Activated naive CD8-positive, alpha-beta T cell treated with anti-CD3 and anti-CD28 coated beads for 36 hours (primary cell): Measurements from ENCODE around the gene SCFD2. TPM values are rescaled to one million over a fixed set of nuclear protein-coding genes. Genes with fewer than 3 reads are reported as not detected.
"Not testable (repeated sequence)": the region's sequence is repeated elsewhere in the genome, so short reads cannot be mapped to it uniquely, and the experiment has no call there.

Experiments
- DNase-seq: peaks from one replicate; pipeline ENCODE4 v3.0.0; 2021
- H3K27ac Mint-ChIP-seq: one replicate; pipeline ENCODE4 v1.8.0; 2022; ENCODE audit warnings: mild to moderate bottlenecking, moderate library complexity, mixed read lengths
- H3K27me3 Mint-ChIP-seq: one replicate; pipeline ENCODE4 v1.8.0; 2022; ENCODE audit warnings: mild to moderate bottlenecking, mixed read lengths
- H3K36me3 Mint-ChIP-seq: one replicate; pipeline ENCODE4 v1.8.0; 2021; ENCODE audit warnings: mild to moderate bottlenecking, mixed read lengths
- H3K4me1 Mint-ChIP-seq: one replicate; pipeline ENCODE4 v1.8.0; 2021; ENCODE audit warnings: mixed read lengths
- H3K4me3 Mint-ChIP-seq: one replicate; pipeline ENCODE4 v1.8.0; 2022; ENCODE audit warnings: mild to moderate bottlenecking, moderate library complexity, mixed read lengths
- H3K9me3 Mint-ChIP-seq: one replicate; pipeline ENCODE4 v1.8.0; 2022; ENCODE audit warnings: mixed read lengths
- total RNA-seq, 2 experiments: library from RNA; stranded (reverse); gene quantifications; one replicate each; pipeline ENCODE4 v1.2.3, GENCODE V29; 2021

SCFD2 gene
- total RNA-seq, 2 experiments from 2014 or later, result 21.9 to 23.7 TPM

- no peak overlapping the region for H3K27ac Mint-ChIP-seq
- H3K9me3 Mint-ChIP-seq, result no peaks in the 10 kb centered on the region
- DNase-seq, result no peak
- no peaks in the 10 kb centered on the region for H3K36me3 Mint-ChIP-seq
- H3K4me1 Mint-ChIP-seq, result no peaks in the 10 kb centered on the region
- H3K27me3 Mint-ChIP-seq, result no peaks in the 10 kb centered on the region
- no peak overlapping the region for H3K4me3 Mint-ChIP-seq
Observed at GRCh38 chr4:53195815-53196661, 169.8 kb downstream of the SCFD2 start.

DNA sequence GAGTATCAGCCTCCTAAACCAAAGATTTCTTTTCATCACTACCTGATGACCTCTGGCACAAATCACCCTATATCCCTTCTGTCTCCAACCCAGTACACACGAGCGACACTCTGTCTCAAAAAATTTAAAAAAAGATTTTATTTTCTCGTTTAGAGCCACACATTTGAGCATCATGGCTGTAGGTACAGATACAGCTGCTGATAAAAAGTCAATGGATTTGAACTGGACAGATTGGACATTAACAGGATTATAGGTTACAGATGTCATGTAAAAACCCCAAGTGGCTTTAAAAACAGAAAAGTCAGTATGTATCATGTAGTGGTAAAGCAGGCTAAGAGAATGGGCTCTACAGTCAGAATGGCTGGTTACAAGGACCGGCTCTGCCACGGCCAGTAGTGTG lies 171.1 kb downstream of the SCFD2 start:
- Mint-ChIP-seq H3K27ac (no peak overlapping the region), H3K4me1 (no peaks in the 10 kb centered on the region), H3K9me3 (no peaks in the 10 kb centered on the region), H3K36me3 (no peaks in the 10 kb centered on the region), H3K4me3 (no peak overlapping the region), H3K27me3 (no peaks in the 10 kb centered on the region)
- no peak for DNase-seq

DNA sequence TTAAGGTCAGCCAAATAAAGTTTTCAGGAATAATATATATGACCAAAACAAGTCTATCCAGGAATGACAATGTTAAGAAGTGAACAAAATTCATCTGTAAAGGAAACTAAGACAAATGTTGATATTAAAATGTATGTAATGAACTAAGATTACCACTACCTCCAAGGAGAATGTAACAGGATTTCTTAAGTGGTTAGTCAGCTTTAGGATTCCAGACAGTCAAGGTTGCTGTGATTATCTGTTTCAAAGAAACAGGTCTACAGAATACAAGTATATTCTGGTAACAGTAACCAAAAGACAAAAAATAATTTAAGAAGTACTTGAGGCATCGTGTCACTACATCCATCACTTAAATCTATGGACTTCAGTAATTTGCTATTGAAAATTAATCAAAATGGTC lies 172.8 kb downstream of the SCFD2 start:
- Mint-ChIP-seq H3K27ac (no peak overlapping the region), H3K27me3 (no peaks in the 10 kb centered on the region), H3K4me1 (no peaks in the 10 kb centered on the region), H3K36me3 (no peaks in the 10 kb centered on the region), H3K4me3 (no peak overlapping the region), H3K9me3 (no peaks in the 10 kb centered on the region)
- DNase-seq, result no peak

DNA sequence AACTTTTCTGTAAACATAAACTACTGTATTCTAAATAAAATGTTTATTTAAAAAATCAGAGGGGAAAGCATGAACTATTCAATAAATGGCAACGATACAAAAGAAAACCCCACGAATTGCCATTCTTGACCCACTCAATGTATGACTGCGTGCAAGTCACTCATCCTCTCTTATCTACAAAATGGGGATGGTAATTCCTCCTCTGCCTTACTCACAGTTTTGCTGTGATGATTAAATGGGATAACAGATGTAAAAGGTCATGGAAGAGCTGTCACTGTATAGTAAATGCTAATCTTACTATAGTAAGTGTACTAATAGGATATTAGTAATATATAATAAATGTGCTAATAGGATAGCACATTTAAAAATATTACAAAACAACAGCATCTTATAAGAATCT lies 173.4 kb downstream of the SCFD2 start:
- peaks cover under 1% of the 10 kb centered on the region for H3K4me1 Mint-ChIP-seq
- H3K9me3 Mint-ChIP-seq, result no peaks in the 10 kb centered on the region
- H3K27me3 Mint-ChIP-seq, result no peaks in the 10 kb centered on the region
- H3K27ac Mint-ChIP-seq, result no peak overlapping the region
- no peak overlapping the region for H3K4me3 Mint-ChIP-seq
- no peak for DNase-seq
- H3K36me3 Mint-ChIP-seq, result no peaks in the 10 kb centered on the region

GRCh38 chr4:53191997-53192396 lies 173.9 kb downstream of the SCFD2 start:
- Mint-ChIP-seq H3K36me3 (no peaks in the 10 kb centered on the region), H3K4me1 (peaks cover 3% of the 10 kb centered on the region), H3K9me3 (no peaks in the 10 kb centered on the region), H3K27me3 (no peaks in the 10 kb centered on the region), H3K4me3 (no peak overlapping the region), H3K27ac (no peak overlapping the region)
- no peak for DNase-seq

DNA sequence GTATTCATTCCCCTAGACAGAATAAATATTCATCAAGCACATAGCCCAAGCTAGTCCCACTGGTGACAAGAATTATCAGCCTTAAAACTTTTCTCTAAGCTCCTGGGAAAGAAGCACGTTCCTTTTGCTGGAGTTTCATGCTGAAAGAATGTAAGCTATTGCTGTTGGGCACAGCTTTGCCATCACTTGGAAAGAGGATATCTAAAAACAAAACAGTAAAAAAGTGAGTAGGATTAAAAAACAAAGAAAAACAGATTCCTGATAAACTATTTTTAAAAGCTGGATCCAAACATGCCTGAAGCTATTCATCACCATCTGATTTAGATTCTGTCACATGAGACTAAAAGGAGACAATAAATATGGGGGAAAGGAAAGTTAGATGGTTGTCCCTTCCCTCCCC lies 176.8 kb downstream of the SCFD2 start:
- H3K4me3 Mint-ChIP-seq, result no peak overlapping the region

GRCh38 chr4:53186714-53187358 lies 179.0 kb downstream of the SCFD2 start:
- Mint-ChIP-seq H3K9me3 (peaks cover 2% of the 10 kb centered on the region), H3K36me3 (peaks cover 29% of the 10 kb centered on the region), H3K27me3 (no peaks in the 10 kb centered on the region), H3K4me3 (no peak overlapping the region), H3K27ac (no peak overlapping the region), H3K4me1 (peaks cover 3% of the 10 kb centered on the region)
- DNase-seq, result no peak

More for the DNA sequence above, 176.8 kb downstream of the SCFD2 start:
- Mint-ChIP-seq H3K27ac (no peak overlapping the region), H3K36me3 (peaks cover 15% of the 10 kb centered on the region), H3K9me3 (no peaks in the 10 kb centered on the region), H3K4me1 (peaks cover 3% of the 10 kb centered on the region), H3K27me3 (no peaks in the 10 kb centered on the region)
- DNase-seq, result no peak

- no peak for DNase-seq
- H3K9me3 Mint-ChIP-seq, result peaks cover 7% of the 10 kb centered on the region
- H3K27me3 Mint-ChIP-seq, result no peaks in the 10 kb centered on the region
- no peak overlapping the region for H3K4me3 Mint-ChIP-seq
- peaks cover 3% of the 10 kb centered on the region for H3K4me1 Mint-ChIP-seq
- no peak overlapping the region for H3K27ac Mint-ChIP-seq
- H3K36me3 Mint-ChIP-seq, result peaks cover 37% of the 10 kb centered on the region
Observed at GRCh38 chr4:53185869-53186585, 179.8 kb downstream of the SCFD2 start.

- DNase-seq, result no peak
- H3K9me3 Mint-ChIP-seq, result peaks cover 20% of the 10 kb centered on the region
- no peak overlapping the region for H3K27ac Mint-ChIP-seq
- peaks cover 3% of the 10 kb centered on the region for H3K4me1 Mint-ChIP-seq
- peaks cover 60% of the 10 kb centered on the region for H3K36me3 Mint-ChIP-seq
- H3K27me3 Mint-ChIP-seq, result no peaks in the 10 kb centered on the region
- no peak overlapping the region for H3K4me3 Mint-ChIP-seq
Observed at GRCh38 chr4:53183754-53184153, 182.1 kb downstream of the SCFD2 start.

GRCh38 chr4:53177751-53178150 lies 188.1 kb downstream of the SCFD2 start:
- H3K27ac Mint-ChIP-seq, H3K4me3 Mint-ChIP-seq, H3K27me3 Mint-ChIP-seq, H3K4me1 Mint-ChIP-seq, DNase-seq: not testable (repeated sequence)
- peaks cover 77% of the 10 kb centered on the region for H3K36me3 Mint-ChIP-seq
- peaks cover 36% of the 10 kb centered on the region for H3K9me3 Mint-ChIP-seq

GRCh38 chr4:53175640-53176039 lies 190.2 kb downstream of the SCFD2 start:
- peaks cover 8% of the 10 kb centered on the region for H3K4me1 Mint-ChIP-seq
- peaks cover 38% of the 10 kb centered on the region for H3K9me3 Mint-ChIP-seq
- no peak for DNase-seq

GRCh38 chr4:53174823-53175222 lies 191.0 kb downstream of the SCFD2 start:
- DNase-seq, result no peak
- Mint-ChIP-seq H3K27ac (no peak overlapping the region), H3K4me3 (no peak overlapping the region), H3K27me3 (no peaks in the 10 kb centered on the region), H3K4me1 (peaks cover 8% of the 10 kb centered on the region), H3K9me3 (peaks cover 31% of the 10 kb centered on the region), H3K36me3 (peaks cover 72% of the 10 kb centered on the region)

More at GRCh38 chr4:53175640-53176039, 190.2 kb downstream of the SCFD2 start:
- H3K4me3 Mint-ChIP-seq, result no peak overlapping the region
- no peak overlapping the region for H3K27ac Mint-ChIP-seq
- H3K27me3 Mint-ChIP-seq, result no peaks in the 10 kb centered on the region
- peaks cover 78% of the 10 kb centered on the region for H3K36me3 Mint-ChIP-seq

GRCh38 chr4:53173576-53173975 lies 192.3 kb downstream of the SCFD2 start:
- peaks cover 60% of the 10 kb centered on the region for H3K36me3 Mint-ChIP-seq
- peaks cover 24% of the 10 kb centered on the region for H3K9me3 Mint-ChIP-seq
- H3K4me1 Mint-ChIP-seq, result peaks cover 8% of the 10 kb centered on the region
- no peak overlapping the region for H3K27ac Mint-ChIP-seq
- H3K27me3 Mint-ChIP-seq, result no peaks in the 10 kb centered on the region
- no peak for DNase-seq
- H3K4me3 Mint-ChIP-seq, result no peak overlapping the region

GRCh38 chr4:53171797-53172196 lies 194.1 kb downstream of the SCFD2 start:
- no peak for DNase-seq
- Mint-ChIP-seq H3K4me3 (no peak overlapping the region), H3K27me3 (no peaks in the 10 kb centered on the region), H3K9me3 (peaks cover 21% of the 10 kb centered on the region), H3K4me1 (peaks cover 5% of the 10 kb centered on the region), H3K27ac (no peak overlapping the region), H3K36me3 (peaks cover 47% of the 10 kb centered on the region)
